Progenitor cell of endocrine pancreas (in vitro differentiated cells): Measurements from ENCODE around the gene TUBA3C. TPM values are rescaled to one million over a fixed set of nuclear protein-coding genes. Genes with fewer than 3 reads are reported as not detected.

Source experiments
- DNase-seq: peaks from one replicate; pipeline ENCODE4 v3.0.0; 2021; ENCODE audit warnings: low spot score; ENCODE audit not compliant: unreplicated experiment
- H3K27ac Mint-ChIP-seq: 2 replicates; pipeline ENCODE4 v1.8.0; 2021; ENCODE audit warnings: mild to moderate bottlenecking, moderate library complexity, mixed read lengths
- H3K27me3 Mint-ChIP-seq: 2 replicates; pipeline ENCODE4 v1.8.0; 2021; ENCODE audit warnings: mixed read lengths
- H3K36me3 Mint-ChIP-seq: 2 replicates; pipeline ENCODE4 v1.8.0; 2022; ENCODE audit warnings: mixed read lengths; ENCODE audit not compliant: insufficient read depth
- H3K4me1 Mint-ChIP-seq: 2 replicates; pipeline ENCODE4 v1.8.0; 2021; ENCODE audit warnings: low read depth, mixed read lengths
- H3K4me3 Mint-ChIP-seq: 2 replicates; pipeline ENCODE4 v1.8.0; 2021; ENCODE audit warnings: low read depth, mild to moderate bottlenecking, moderate library complexity, mixed read lengths
- H3K9me3 Mint-ChIP-seq: 2 replicates; pipeline ENCODE4 v1.8.0; 2021; ENCODE audit warnings: low read depth, mixed read lengths
- CTCF ChIP-seq: fragments of 200-600 bp; sonication (generic); IDR thresholded peaks from one replicate; pipeline ENCODE4 v1.5.0; 2021; ENCODE audit warnings: antibody characterized with exemption, mild to moderate bottlenecking; ENCODE audit not compliant: unreplicated experiment
- total RNA-seq: library from RNA; stranded (reverse); gene quantifications from 2 replicates; pipeline ENCODE4 v1.2.1, GENCODE V29; 2021

The TUBA3C gene
- total RNA-seq, 1 donor from 2014 or later, result not detected

DNA sequence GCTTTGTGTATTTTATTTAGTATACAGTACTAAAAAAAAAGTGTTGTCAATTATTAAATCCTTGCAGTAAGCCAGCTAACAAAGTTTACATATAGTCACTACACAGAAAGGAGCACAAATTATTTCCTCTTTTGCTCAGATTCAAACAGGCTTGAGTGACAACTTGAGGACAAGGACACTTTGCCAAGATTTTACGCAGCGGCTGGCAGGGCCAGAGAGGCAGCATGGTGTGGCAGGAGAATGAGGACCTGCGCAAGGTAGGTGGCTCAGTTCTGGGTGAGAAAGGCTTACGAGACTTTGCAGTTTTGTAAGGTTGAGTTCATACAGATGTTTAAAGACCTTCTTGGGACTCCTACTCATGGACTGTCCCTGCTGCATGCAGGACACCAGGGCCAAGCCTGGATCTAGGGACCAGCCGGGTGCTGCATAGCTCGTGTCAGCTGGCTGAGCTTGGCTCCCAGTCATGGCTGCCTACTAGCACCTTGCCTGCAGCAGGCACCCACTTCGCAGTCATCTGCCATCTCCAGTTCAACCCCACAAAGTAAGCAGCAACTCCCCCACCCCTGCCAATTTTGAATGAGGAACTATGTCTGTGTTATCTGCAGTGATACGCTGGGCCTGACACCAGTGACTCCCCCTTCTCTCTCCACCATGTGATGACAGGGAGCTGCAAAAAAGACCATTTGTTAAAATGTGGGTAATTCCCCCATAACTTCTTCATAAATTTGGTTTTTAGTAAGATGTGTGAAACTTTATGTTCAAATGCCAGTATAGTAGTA is 3.7 kb upstream of the TUBA3C start:
- peaks cover 1% of the 10 kb centered on the region for H3K36me3 Mint-ChIP-seq
- TF ChIP-seq CTCF, result no peak
- DNase-seq, result no peak
- no peak overlapping the region for H3K4me3 Mint-ChIP-seq
- H3K27me3 Mint-ChIP-seq, result no peaks in the 10 kb centered on the region
- H3K4me1 Mint-ChIP-seq, result no peaks in the 10 kb centered on the region
- H3K27ac Mint-ChIP-seq, result no peak overlapping the region
- peaks cover 38% of the 10 kb centered on the region for H3K9me3 Mint-ChIP-seq

- H3K4me1 Mint-ChIP-seq, result no peaks in the 10 kb centered on the region
- no peak for DNase-seq
- no peaks in the 10 kb centered on the region for H3K27me3 Mint-ChIP-seq
- no peak overlapping the region for H3K27ac Mint-ChIP-seq
- no peak for TF ChIP-seq CTCF
- no peak overlapping the region for H3K4me3 Mint-ChIP-seq
- peaks cover 1% of the 10 kb centered on the region for H3K36me3 Mint-ChIP-seq
- peaks cover 40% of the 10 kb centered on the region for H3K9me3 Mint-ChIP-seq
These were observed 2.6 kb upstream of the TUBA3C start for GRCh38 chr13:19184176-19184575.

DNA sequence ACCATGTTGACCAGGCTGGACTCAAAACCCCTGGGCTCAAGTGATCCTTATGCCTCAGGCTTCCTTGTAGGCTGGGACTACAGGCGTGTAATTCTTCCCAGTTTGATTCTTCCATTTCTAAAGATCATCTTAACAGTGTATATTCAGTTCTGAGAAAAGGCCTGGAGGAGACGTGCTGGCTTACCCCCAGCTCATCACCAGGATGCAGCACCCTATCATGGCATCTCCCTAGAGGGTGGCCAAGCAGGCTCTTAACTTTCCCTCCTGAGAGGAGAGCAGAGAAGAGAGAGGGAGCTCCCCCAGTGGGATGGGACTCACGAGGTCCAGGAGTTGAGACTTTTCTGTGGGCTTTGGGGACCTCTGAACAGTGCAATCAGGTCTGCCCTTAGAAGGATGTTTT is 2.1 kb upstream of the TUBA3C start:
- no peak for TF ChIP-seq CTCF
- Mint-ChIP-seq H3K9me3 (peaks cover 42% of the 10 kb centered on the region), H3K4me1 (no peaks in the 10 kb centered on the region), H3K36me3 (peaks cover 1% of the 10 kb centered on the region), H3K4me3 (no peak overlapping the region), H3K27me3 (no peaks in the 10 kb centered on the region), H3K27ac (no peak overlapping the region)
- DNase-seq, result no peak

GRCh38 chr13:19182536-19182935 is 912 bp upstream of the TUBA3C start:
- no peak for DNase-seq
- Mint-ChIP-seq H3K4me3 (no peak overlapping the region), H3K4me1 (no peaks in the 10 kb centered on the region), H3K36me3 (peaks cover 1% of the 10 kb centered on the region), H3K27me3 (no peaks in the 10 kb centered on the region), H3K27ac (no peak overlapping the region), H3K9me3 (peaks cover 42% of the 10 kb centered on the region)
- no peak for TF ChIP-seq CTCF

DNA sequence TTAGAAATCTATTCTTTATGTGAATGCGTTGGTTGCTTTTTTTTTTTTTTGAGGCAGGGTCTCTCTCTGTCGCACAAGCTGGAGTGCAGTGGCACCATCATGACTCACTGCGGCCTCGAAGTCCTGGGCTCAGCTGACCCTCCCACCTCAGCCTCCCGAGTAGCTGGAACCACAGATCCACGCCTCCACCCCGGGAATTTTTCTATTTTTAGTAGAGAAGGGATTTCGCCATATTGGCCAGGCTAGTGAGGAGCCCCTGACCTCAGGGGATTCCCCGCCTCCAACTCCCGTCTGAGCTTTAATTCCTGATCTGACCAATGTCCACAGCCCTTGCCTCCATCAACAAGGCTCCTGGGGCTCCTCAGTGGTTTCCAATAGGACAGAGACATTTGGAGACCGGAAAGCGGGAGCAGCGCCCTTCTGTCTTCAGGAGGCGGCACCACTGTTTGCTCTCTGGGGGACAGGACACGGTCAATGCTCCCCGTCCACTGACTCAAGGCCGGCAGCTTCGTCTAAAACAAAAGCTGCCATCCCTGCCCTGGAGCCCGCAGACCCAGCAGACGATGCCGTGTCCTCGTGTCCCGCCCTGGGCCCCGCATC is 503 bp downstream of the TUBA3C start:
- H3K27me3 Mint-ChIP-seq, result no peaks in the 10 kb centered on the region
- peaks cover 36% of the 10 kb centered on the region for H3K9me3 Mint-ChIP-seq
- H3K27ac Mint-ChIP-seq, result no peak overlapping the region
- H3K4me1 Mint-ChIP-seq, result no peaks in the 10 kb centered on the region
- no peak for TF ChIP-seq CTCF
- DNase-seq, result no peak
- H3K36me3 Mint-ChIP-seq, result no peaks in the 10 kb centered on the region
- H3K4me3 Mint-ChIP-seq, result no peak overlapping the region
